PFSK-1 (cell line): ENCODE results near the gene PTH1R.

Experiments
- FOXP2 ChIP-seq: optimal IDR thresholded peaks from 2 replicates; pipeline ENCODE3; 2011; ENCODE audit warnings: borderline replicate concordance, control low read depth, inconsistent platforms; ENCODE audit not compliant: insufficient read depth; ENCODE audit errors: extremely low read length, extremely low read depth
- POLR2AphosphoS5 ChIP-seq: IDR thresholded peaks from 2 replicates; pipeline ENCODE4 v1.6.1; 2012; ENCODE audit warnings: low read depth, mild to moderate bottlenecking, control low read depth, low read length, moderate library complexity
- REST ChIP-seq, 2 experiments: IDR thresholded peaks; 2 replicates each; pipeline versions ENCODE4 v1.6.1 to v1.8.0; 2011 to 2012; ENCODE audit warnings: low read depth in 2 of 2, low read length in 2 of 2, control low read depth in 1 of 2, inconsistent platforms in 1 of 2, mild to moderate bottlenecking in 1 of 2, moderate library complexity in 1 of 2; ENCODE audit not compliant: insufficient read depth in 1 of 2
- SIN3A ChIP-seq: IDR thresholded peaks from 2 replicates; pipeline ENCODE4 v1.6.1; 2012; ENCODE audit warnings: mild to moderate bottlenecking, low read length, moderate library complexity, borderline replicate concordance; ENCODE audit not compliant: insufficient read depth
- TAF1 ChIP-seq: IDR thresholded peaks from 2 replicates; pipeline ENCODE4 v1.6.1; 2012; ENCODE audit warnings: low read length, control low read depth, borderline replicate concordance; ENCODE audit not compliant: insufficient read depth

- TF ChIP-seq POLR2AphosphoS5 (no peak), TAF1 (no peak), REST (IDR thresholded peaks at IDR 0.05; ENCODE audit: insufficient read depth in 1 of 2, low read depth in 2 of 2, low read length in 2 of 2) (no peak), SIN3A (no peak), FOXP2 (no peak)
Measured at GRCh38 chr3:46936733-46937250, 59.3 kb downstream of the PTH1R start.
